GM19025 (cell line): ENCODE data around the gene RNF39.
A peak's percentile ranks its signal among the peaks of the same experiment; 100 is the strongest.
"Not testable (repeated sequence)": the region's sequence is repeated elsewhere in the genome, so short reads cannot be mapped to it uniquely, and the experiment has no call there.

Experiments used
- ATAC-seq: cut with Tn5 transposase; IDR thresholded peaks from one replicate; pipeline ENCODE4 v1.9.1; 2021; ENCODE audit warnings: mild to moderate bottlenecking, low read depth, moderate library complexity; ENCODE audit not compliant: unreplicated experiment

Gene RNF39

GRCh38 chr6:30062471-30063178 lies 12.9 kb downstream of the RNF39 start:
- ATAC-seq = no peak

GRCh38 chr6:30061858-30062458 lies 13.6 kb downstream of the RNF39 start:
- ATAC-seq = peak; percentile 11

- peak; percentile 87 for ATAC-seq
Measured at GRCh38 chr6:30061092-30061857, 14.3 kb downstream of the RNF39 start, which contains the start of gene POLR1H. Gene POLR1H, plus strand, starts transcription at chr6:30061265. Its CDS starts 260 bp downstream, at chr6:30061525.

GRCh38 chr6:30060606-30061091 lies 14.9 kb downstream of the RNF39 start:
- ATAC-seq = peak; percentile 11

- ATAC-seq = no peak
Measured at GRCh38 chr6:30055513-30055912, 20.1 kb downstream of the RNF39 start.

GRCh38 chr6:30053682-30054081 lies 21.9 kb downstream of the RNF39 start:
- no peak for ATAC-seq

- no peak for ATAC-seq
Measured at GRCh38 chr6:30047220-30047619, 28.3 kb downstream of the RNF39 start.

- no peak for ATAC-seq
Measured at GRCh38 chr6:30044630-30045029, 30.9 kb downstream of the RNF39 start.

GRCh38 chr6:30043744-30044143 lies 31.8 kb downstream of the RNF39 start:
- no peak for ATAC-seq

- no peak for ATAC-seq
Measured at GRCh38 chr6:30042914-30043313, 32.7 kb downstream of the RNF39 start.

- no peak for ATAC-seq
Measured at GRCh38 chr6:30042476-30042875, 33.1 kb downstream of the RNF39 start.

- no peak for ATAC-seq
Measured at GRCh38 chr6:30041821-30042220, 33.7 kb downstream of the RNF39 start.

GRCh38 chr6:30041221-30041620 lies 34.3 kb downstream of the RNF39 start:
- no peak for ATAC-seq

- ATAC-seq = no peak
Measured at GRCh38 chr6:30037182-30037788, 38.3 kb downstream of the RNF39 start.

GRCh38 chr6:30035784-30036183 lies 39.8 kb downstream of the RNF39 start:
- ATAC-seq = no peak

- not testable (repeated sequence) for ATAC-seq
Measured at GRCh38 chr6:30033440-30033839, 42.1 kb downstream of the RNF39 start.

- no peak for ATAC-seq
Measured at GRCh38 chr6:30031381-30031780, 44.2 kb downstream of the RNF39 start.

GRCh38 chr6:30029588-30029987 lies 46.0 kb downstream of the RNF39 start:
- ATAC-seq = no peak

GRCh38 chr6:30025186-30025585 lies 50.4 kb downstream of the RNF39 start:
- no peak for ATAC-seq

- ATAC-seq = not testable (repeated sequence)
Measured at GRCh38 chr6:30022712-30023111, 52.9 kb downstream of the RNF39 start.

GRCh38 chr6:30022189-30022588 lies 53.4 kb downstream of the RNF39 start:
- no peak for ATAC-seq
